Measurements from ENCODE around the gene CIT. TPM values are rescaled to one million over a fixed set of nuclear protein-coding genes. Genes with fewer than 3 reads are reported as not detected.

Gene CIT
- total and polyA plus RNA-seq, 9 of the 15 experiments (the other 6 are each of a cell fraction or from before 2014, with no cell fraction given), result 1.1 to 46.7 (median 21.3) TPM

DNA sequence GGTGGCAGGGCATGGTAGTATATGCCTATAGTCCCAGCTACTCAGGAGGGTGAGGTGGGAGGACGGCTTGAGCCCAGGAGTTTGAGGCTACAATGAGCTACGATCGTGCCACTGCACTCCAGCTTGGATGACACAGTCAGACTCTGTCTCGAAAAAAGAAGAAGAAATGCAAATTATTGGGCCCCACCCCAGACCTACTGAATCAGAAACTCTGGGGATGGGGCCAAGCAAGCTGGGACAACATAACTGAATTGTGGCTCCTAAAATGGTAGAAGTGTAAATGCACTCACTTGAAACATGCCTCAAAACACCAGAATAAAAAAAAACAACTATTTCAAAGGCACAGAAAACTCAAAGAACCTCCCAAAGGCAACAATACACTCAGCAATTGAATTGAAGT, 37.0 kb downstream of the CIT start:
- no peak overlapping the region for H3K4me2 ChIP-seq (ENCODE audit: insufficient read depth, low read length)
- no peak overlapping the region for H2AFZ ChIP-seq (ENCODE audit: low read depth, low read length)
- H3K4me1 ChIP-seq (replicated peaks in 1 of 2; ENCODE audit: control insufficient read depth in 2 of 2, insufficient read depth in 2 of 2, low read length in 2 of 2), result peaks cover 0 to 4% of the 10 kb centered on the region in 2 experiments; a peak in 1 of 5 replicates
- no TSS peak for BruUV-seq (replicated peaks)
- no peaks in the 10 kb centered on the region for H4K20me1 ChIP-seq (replicated peaks; ENCODE audit: control insufficient read depth, insufficient read depth, low read length)
- H3K27ac ChIP-seq (ENCODE audit: extremely low read depth, low read depth, low read length), result no peak overlapping the region
- WGBS (ENCODE audit: insufficient coverage, low coverage, missing lambda C conversion rate), result 100% methylated on average over 3 of the region's 4 CpGs
- in situ Hi-C loops (cut with MboI) (no loop called here), intact Hi-C loops (cut with micrococcal nuclease) (no loop called here)
- H3K9ac ChIP-seq (ENCODE audit: insufficient read depth in 1 of 2, low read depth in 2 of 2, low read length in 2 of 2), result no peak overlapping the region
- no peak overlapping the region for H3K4me3 ChIP-seq
- ChIA-PET POLR2A (interaction anchor here (0.6 to 0.8 kb wide), 3 partner anchors 9 to 62 kb away, joined by 3 read pairs; no protein-coding TSS in a partner anchor), CTCF (ENCODE audit: low intra/inter-chr PET ratio) (no interaction called here)
- TF ChIP-seq, protein P1, sequence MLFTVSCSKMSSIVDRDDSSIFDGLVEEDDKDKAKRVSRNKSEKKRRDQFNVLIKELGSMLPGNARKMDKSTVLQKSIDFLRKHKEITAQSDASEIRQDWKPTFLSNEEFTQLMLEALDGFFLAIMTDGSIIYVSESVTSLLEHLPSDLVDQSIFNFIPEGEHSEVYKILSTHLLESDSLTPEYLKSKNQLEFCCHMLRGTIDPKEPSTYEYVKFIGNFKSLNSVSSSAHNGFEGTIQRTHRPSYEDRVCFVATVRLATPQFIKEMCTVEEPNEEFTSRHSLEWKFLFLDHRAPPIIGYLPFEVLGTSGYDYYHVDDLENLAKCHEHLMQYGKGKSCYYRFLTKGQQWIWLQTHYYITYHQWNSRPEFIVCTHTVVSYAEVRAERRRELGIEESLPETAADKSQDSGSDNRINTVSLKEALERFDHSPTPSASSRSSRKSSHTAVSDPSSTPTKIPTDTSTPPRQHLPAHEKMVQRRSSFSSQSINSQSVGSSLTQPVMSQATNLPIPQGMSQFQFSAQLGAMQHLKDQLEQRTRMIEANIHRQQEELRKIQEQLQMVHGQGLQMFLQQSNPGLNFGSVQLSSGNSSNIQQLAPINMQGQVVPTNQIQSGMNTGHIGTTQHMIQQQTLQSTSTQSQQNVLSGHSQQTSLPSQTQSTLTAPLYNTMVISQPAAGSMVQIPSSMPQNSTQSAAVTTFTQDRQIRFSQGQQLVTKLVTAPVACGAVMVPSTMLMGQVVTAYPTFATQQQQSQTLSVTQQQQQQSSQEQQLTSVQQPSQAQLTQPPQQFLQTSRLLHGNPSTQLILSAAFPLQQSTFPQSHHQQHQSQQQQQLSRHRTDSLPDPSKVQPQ (CRISPR knock-in tag; IDR thresholded peaks at IDR 0.05; ENCODE audit: borderline replicate concordance), result no peak
- TF ChIP-seq, protein P2, sequence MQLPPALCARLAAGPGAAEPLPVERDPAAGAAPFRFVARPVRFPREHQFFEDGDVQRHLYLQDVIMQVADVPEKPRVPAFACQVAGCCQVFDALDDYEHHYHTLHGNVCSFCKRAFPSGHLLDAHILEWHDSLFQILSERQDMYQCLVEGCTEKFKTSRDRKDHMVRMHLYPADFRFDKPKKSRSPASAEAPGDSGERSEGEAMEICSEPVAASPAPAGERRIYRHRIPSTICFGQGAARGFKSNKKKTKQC (CRISPR knock-in tag; IDR thresholded peaks at IDR 0.05), result no peak
- TF ChIP-seq DIDO1 (tag; IDR thresholded peaks at IDR 0.05; ENCODE audit: low read depth), result no peak
- no peak for TF ChIP-seq CHD1 (IDR thresholded peaks at IDR 0.05; ENCODE audit: low read length)
- TF ChIP-seq HMGN3 (IDR thresholded peaks at IDR 0.05; ENCODE audit: borderline replicate concordance, extremely low read depth, insufficient read length, low read depth, low read length), result no peak
- no peaks in the 10 kb centered on the region for H3K9me1 ChIP-seq (ENCODE audit: control insufficient read depth, insufficient read depth, low read length)
- FAIRE-seq (no peak), DNase-seq (ENCODE audit: extremely low read depth in 1 of 4, low spot score in 3 of 4) (no peak), ATAC-seq (no peak)
- H3K79me2 ChIP-seq (ENCODE audit: control insufficient read depth, insufficient read depth, low read length), result no peaks in the 10 kb centered on the region
- H3K9me3 ChIP-seq (replicated peaks; ENCODE audit: control insufficient read depth, insufficient read depth, low read depth, low read length), result 0 out of 2 replicates have a peak, but pooled peaks cover 3% of the 10 kb centered on the region
- H3K36me3 ChIP-seq (ENCODE audit: control insufficient read depth, insufficient read depth, low read length), result peaks cover 62% of the 10 kb centered on the region
- H3K27me3 ChIP-seq (ENCODE audit: control insufficient read depth in 2 of 2, insufficient read depth in 2 of 2, low read length in 2 of 2), result no peaks in the 10 kb centered on the region

All from K562 (cell line).